Measurements from ENCODE around the gene SPATA20.

The SPATA20 gene

GRCh38 chr17:50601823-50602375, 54.9 kb downstream of the SPATA20 start:
- DNase-seq (ENCODE audit: low spot score): no peak

- DNase-seq (ENCODE audit: low spot score): no peak
Observed at GRCh38 chr17:50602836-50603235, 55.9 kb downstream of the SPATA20 start.

GRCh38 chr17:50603340-50603739, 56.4 kb downstream of the SPATA20 start:
- DNase-seq (ENCODE audit: low spot score): no peak

DNA sequence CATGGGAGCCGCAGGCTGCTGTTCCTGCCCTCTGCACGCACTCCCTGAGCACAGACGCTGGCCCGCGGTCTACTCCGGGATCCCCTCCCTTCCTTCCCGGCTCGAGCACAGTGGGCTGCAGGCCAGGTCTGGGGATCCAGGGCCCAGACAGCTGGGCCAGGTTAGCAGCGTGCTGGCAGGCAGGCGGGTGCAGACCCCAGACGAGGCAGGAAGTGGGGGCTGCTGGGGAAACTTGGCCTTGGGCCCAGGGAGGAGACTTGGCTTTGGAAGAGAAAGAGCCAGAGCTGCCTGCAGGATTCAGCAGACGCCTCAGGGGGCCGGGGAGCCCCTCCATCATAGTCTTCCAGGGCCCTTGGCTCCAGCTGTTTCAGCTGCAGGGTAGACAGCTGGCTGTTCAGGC, 57.5 kb downstream of the SPATA20 start:
- DNase-seq (ENCODE audit: low spot score): no peak

GRCh38 chr17:50605429-50605828, 58.5 kb downstream of the SPATA20 start:
- DNase-seq (ENCODE audit: low spot score): no peak
